Activated CD8-positive, alpha-beta memory T cell treated with anti-CD3 and anti-CD28 coated beads for 36 hours (primary cell): Measurements from ENCODE around the gene DCAF7. TPM values are rescaled to one million over a fixed set of nuclear protein-coding genes. Genes with fewer than 3 reads are reported as not detected.

Source experiments
- CTCF ChIA-PET: fragments of 350-600 bp; sonication (Branson Sonifier 250); formaldehyde crosslinking; loops from one replicate; lab custom pipeline; 2021; ENCODE audit warnings: antibody characterized with exemption; lab: Charles Lee
- POLR2A ChIA-PET: fragments of 350-600 bp; sonication (Branson Sonifier 250); formaldehyde crosslinking; loops from one replicate; lab custom pipeline; 2021; ENCODE audit warnings: antibody characterized with exemption; lab: Charles Lee
- total RNA-seq, 2 experiments: library from RNA; stranded (reverse); gene quantifications; one replicate each; pipeline ENCODE4 v1.2.3, GENCODE V29; 2021

Gene DCAF7
- total RNA-seq, 2 experiments from 2014 or later, result 100 to 103 TPM

DNA sequence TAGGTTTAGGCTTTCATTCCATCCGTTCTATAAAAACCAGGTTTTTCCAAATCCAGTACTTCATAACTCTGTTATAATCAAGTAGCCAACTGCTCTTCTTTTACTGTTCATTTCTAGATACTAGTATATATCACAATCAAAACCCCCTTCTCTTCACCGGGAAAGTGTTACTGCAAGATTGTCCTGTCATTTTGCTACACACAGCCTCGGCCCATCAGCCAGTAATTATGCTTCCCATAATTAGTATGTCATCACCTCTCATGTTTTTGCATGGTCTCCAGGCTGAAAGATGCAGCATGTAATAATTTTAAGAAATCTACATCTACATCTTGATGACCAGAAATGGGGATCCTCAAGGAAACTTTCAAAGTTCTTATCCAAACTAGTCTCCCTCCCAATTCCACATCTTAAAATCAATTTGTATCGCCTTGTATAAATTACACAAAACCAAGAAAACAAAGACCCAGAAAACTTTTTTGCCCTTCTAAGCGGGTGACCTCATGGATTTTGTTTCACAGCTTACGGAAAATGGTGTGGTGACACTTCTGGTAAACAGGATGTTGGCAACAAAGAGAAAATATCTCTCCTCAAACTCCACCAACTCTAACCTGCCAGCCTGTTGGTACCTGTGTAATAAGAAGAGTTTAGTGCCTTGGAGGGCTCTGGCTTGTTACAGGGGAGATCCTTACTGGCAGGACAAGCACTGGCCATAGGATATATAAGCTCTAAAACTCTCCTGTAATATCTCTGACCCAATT, 59.7 kb downstream of the DCAF7 start:
- POLR2A ChIA-PET, result interaction anchor here (0.5 to 1.7 kb wide), 2 partner anchors 9 to 609 kb away, joined by 3 to 6 read pairs; partner anchors contain the start of gene TACO1
- CTCF ChIA-PET, result interaction anchor here (0.8 to 5.6 kb wide), 8 partner anchors 9 to 184 kb away, joined by 3 to 76 read pairs (median 4); partner anchors contain the start of genes ACE, MAP3K3 and TACO1

DNA sequence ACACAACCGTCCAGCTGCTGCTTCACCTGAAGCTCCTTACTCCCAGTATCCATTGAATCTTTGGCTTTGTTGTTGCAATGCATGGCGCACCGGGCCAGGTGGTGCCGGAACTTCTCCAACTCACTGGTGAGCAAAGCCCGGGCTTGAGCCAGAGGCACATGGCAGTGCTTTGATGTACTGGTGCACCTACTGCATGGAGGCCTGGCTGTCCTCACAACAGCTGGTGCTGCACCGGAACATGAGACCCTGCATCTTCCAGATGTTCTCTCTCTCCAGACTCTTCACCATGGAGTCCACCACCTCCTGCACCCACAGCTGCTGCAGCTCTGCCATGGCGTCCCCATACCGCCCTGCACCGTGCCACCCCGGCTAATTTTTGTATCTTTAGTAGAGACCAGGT, 60.6 kb downstream of the DCAF7 start:
- ChIA-PET POLR2A (interaction anchor here (0.5 to 0.6 kb wide), 2 partner anchors 166 to 610 kb away, joined by 3 to 8 read pairs; no protein-coding TSS in a partner anchor), CTCF (interaction anchor here (0.6 to 5.6 kb wide), 10 partner anchors 10 to 782 kb away, joined by 3 to 76 read pairs (median 4); partner anchors contain the start of genes ACE, MAP3K3 and TACO1)

DNA sequence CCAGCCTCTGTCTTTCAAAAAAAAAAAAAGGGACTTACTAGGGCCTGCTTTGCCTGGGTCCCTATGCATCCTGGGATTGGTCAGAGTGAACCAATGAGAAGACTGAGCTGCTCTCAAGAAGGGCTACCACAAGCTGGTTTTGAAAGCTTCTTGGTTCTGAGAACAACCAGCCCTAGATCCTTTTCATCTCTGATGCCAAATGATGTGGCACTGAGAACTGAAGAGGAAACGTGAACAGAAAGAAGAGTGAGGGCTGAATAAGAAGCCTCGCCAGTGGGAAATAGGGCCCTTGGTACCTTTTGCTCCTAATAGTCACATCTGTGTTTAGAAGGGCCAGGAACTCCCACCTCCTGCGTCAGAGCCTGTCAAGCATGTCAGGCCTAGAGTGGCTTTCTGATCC, 61.1 kb downstream of the DCAF7 start:
- ChIA-PET CTCF (interaction anchor here (0.6 to 5.6 kb wide), 21 partner anchors 10 to 1342 kb away, joined by 3 to 76 read pairs (median 4); partner anchors contain the start of genes ACE, MAP3K3 and TACO1), POLR2A (interaction anchor here (0.6 to 1.0 kb wide), 5 partner anchors 10 to 186 kb away, joined by 3 to 8 read pairs (median 3); partner anchors contain the start of gene MAP3K3)

DNA sequence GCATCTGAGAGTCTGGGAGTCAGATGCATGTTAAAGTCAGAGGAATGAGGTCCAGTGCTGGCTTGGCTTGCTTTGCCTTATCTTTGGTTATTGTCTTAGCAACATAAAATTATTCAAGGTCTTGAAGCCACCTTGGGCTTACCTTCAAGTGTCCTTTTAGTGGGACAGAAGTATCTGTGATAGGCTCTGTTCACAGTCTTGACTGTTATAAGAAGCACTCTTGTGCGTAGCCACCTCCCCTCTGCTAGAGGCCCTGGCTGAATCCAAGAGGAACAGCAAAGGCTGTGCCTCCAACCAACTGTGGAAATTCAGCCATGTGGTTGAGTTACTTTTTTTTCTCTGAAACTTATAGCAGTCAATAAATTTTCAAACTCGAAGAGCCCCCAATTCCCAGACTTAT, 63.4 kb downstream of the DCAF7 start:
- ChIA-PET CTCF (interaction anchor here (1.7 to 5.6 kb wide), 2 partner anchors 99 to 188 kb away, joined by 3 to 76 read pairs; no protein-coding TSS in a partner anchor), POLR2A (no interaction called here)

DNA sequence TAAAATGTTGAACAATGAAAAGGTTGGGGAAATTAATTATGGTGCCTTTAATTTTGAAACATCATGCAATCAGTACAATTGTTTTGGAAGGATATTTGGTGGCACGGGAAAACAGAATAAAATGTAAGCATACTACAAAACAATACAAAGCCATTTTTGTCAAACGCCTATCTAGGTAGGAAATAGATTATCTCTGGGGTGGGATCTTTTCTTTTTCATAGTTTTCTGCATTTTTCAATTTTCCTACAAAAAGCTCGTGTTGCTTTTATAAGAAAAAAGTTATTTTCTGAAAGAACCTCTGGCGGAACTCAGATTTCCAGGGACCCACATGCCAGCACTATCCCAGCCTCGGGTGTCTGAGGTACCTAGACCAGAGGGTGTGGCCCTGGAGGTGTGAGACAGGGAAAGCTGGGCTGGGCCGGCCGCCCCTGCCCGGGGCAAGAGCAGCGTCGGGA, 71.0 kb downstream of the DCAF7 start:
- POLR2A ChIA-PET, result interaction anchor here (0.6 to 2.0 kb wide), 5 partner anchors 10 to 186 kb away, joined by 3 to 15 read pairs (median 4); partner anchors contain the start of genes CCDC47, DDX42 and LIMD2
- CTCF ChIA-PET, result interaction anchor here (1.0 to 2.4 kb wide), 5 partner anchors 9 to 195 kb away, joined by 3 to 18 read pairs (median 5); no protein-coding TSS in a partner anchor

DNA sequence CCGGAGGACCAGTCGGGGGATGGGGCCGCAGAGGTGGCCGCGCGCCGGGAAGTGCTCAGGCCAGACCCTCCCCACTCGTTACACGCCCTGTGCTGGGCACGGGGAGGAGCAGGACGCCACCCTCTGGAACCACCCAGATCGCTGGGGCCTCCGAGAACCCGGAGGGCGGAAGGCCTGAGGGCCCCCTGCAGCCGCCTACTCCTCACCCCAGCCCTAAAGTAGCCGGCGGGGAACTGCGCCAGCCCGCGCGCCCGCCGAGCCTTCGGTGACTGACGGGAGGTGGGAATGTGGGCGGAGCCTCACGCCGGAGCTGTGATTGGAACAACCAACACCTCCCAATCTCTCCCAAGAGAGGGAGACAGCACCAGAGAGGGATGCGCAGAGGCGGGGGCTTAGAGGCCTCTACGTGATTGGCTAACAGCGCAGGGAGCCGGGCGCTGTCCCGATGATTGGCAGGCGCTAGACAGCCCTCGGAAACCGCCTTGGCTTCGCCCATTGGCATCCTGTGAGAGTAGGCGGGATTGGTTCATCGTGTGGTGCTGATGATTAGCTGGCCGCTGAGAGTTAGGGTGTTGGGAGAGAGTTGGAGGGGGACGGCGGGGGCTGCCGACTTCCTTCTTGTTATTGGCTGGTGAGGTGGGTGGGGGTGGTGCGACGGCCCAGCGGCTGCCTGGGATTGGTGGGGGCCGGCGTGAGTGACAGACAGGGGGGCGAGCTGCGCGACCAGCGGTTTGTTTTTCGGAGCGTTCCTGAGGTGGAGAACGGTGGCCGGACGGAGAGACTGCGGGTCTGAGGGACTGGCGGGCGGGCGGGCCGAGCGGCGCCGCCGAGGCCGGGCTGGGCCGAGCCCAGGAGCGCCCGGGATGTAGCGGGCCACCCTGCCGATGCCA, 71.7 kb downstream of the DCAF7 start, which contains the start of gene MAP3K3:
MAP3K3 (plus strand) TSS at position 734 of the 890 bp plus-strand sequence. CDS start 343 bp downstream, outside the sequence.
- POLR2A ChIA-PET, result interaction anchor here (0.6 to 2.0 kb wide), 5 partner anchors 10 to 175 kb away, joined by 3 to 15 read pairs (median 4); partner anchors contain the start of genes CCDC47, DDX42 and LIMD2

DNA sequence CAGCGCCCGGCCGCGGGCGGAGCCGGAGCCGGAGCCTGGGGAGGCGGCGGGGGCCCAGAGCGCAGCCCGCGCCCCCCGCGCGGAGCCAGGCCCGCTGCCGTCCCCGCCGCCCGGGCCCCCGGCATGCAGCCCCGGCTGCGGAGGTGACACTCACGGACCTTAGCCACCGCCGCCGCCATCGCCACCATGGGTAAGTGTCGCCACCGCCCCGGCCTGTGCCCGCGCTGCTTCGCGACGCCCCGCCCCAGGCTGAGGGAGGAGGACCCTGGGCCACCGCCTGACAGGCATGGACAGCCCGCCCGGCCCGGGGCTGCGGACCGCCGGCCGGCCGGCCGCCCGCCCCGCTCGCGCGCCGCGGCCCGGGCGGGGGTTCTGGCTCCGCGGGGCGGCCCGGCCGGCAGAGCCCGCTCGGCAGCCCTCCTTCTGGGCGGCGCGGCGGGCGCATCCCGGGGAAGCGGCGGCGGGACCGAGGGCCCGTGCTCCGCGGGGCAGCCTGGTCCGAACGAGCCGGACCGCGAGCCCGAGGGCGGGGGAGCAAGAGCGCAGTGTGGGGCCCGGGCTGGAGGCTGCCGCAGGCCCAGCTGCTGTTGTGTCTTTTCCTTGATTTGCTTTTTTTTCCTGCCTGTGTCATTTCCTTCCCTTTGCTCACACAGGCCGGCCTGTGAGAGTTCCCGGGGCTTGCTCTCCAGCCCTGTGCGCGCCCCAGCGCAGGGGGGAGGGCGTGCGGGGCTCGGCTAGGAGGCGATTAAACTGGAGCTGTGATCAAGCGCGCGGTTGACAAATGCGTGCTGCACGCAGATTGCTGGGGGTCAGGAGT, 72.5 kb downstream of the DCAF7 start:
- POLR2A ChIA-PET, result interaction anchor here (0.6 to 2.0 kb wide), 4 partner anchors 74 to 151 kb away, joined by 3 to 15 read pairs (median 4); partner anchors contain the start of genes CCDC47, DDX42 and LIMD2
- CTCF ChIA-PET, result interaction anchor here (0.6 to 2.4 kb wide), 5 partner anchors 11 to 977 kb away, joined by 3 to 18 read pairs (median 4); no protein-coding TSS in a partner anchor

More for the DNA sequence above, 71.7 kb downstream of the DCAF7 start, which contains the start of gene MAP3K3:
- CTCF ChIA-PET, result interaction anchor here (0.6 to 2.4 kb wide), 8 partner anchors 10 to 778 kb away, joined by 3 to 18 read pairs (median 4); no protein-coding TSS in a partner anchor

DNA sequence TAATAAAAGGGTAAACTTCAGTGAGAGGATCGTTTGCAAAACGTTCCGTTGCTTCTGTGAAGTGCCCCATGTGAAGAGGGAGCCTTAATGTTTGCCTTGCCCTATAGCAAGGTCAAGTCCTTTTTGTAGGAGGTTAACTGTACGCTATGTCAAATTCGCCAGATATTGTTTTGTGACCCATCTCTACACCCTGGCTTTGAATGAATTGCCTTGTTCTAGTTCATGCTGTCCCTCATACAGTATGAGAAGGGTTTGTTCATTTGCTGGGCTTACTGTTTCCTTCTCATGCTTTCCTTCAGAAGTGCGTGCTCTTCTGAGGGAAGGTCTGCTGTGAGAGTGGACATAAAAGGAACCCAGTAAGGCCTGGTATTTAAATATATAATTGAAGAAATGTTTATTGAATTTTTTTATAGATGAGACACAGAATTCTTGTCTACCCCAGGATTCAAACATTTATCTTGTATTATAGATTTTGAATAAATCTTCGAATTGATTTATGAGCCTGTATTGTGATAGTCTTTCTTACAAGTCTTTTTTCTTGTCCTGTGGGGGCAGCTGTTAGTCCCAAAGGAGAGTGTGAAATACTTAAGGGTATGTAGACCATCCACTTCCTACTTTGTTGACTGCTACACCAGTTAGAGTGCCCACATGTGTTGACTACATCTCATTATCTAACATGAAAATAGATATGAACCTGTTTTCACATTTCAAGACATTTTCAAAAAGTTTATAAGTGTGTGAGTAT, 73.7 kb downstream of the DCAF7 start:
- POLR2A ChIA-PET, result interaction anchor here (0.6 kb wide), 1 partner anchor 83 kb away, joined by 4 read pairs; no protein-coding TSS in a partner anchor
- CTCF ChIA-PET, result interaction anchor here (0.6 to 4.1 kb wide), 3 partner anchors 198 to 978 kb away, joined by 4 to 13 read pairs (median 8); no protein-coding TSS in a partner anchor

DNA sequence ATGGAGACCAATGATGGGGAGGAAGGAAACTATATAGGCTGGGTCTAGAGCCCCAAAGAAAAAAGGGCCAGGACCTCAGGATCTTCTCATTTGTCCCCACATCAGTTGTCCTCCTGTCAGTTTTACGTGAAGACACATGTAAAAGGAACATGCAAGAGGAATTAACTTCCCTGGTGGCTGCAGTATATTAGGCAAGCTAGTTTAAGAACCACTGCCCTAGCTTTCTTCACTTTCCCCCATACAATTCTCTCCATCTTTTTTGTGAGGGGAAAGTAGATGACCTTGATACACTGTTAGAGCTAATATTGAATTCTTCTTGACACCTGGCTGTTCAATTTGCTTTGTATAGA, 74.2 kb downstream of the DCAF7 start:
- ChIA-PET POLR2A (no interaction called here), CTCF (interaction anchor here (4.1 kb wide), 1 partner anchor 199 kb away, joined by 13 read pairs; no protein-coding TSS in a partner anchor)

DNA sequence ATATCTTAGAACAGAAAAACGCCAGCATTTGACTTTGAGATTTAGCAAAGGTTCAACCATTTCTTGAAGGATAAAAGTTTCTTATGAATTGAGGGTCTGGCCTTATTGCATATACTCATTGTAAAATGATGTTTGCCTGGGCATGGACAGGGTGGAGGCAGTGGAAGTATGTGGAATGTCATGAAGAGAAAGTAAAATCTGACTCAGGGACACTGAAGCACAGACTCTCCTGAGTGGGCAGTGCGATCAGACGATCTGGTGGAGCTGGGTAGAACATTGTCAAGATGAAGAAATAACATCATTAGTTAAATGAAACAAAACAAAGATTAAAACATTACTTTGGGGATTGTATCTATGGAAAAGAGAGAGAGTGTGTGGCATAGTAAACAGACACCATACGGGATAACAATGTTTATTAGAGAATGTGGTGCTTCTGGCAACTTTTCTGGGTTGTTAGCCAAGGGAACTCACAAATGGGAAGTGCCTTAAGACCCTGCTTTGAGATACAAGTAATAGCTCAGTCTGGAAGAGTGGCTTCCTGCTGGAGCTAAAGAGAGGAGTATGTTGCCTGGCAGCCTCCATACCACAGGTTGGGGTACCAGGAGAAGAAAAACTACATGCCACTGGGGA, 76.4 kb downstream of the DCAF7 start:
- POLR2A ChIA-PET, result interaction anchor here (0.6 kb wide), 1 partner anchor 89 kb away, joined by 5 read pairs; no protein-coding TSS in a partner anchor
- CTCF ChIA-PET, result interaction anchor here (1.0 to 4.1 kb wide), 3 partner anchors 15 to 201 kb away, joined by 3 to 13 read pairs (median 8); no protein-coding TSS in a partner anchor

DNA sequence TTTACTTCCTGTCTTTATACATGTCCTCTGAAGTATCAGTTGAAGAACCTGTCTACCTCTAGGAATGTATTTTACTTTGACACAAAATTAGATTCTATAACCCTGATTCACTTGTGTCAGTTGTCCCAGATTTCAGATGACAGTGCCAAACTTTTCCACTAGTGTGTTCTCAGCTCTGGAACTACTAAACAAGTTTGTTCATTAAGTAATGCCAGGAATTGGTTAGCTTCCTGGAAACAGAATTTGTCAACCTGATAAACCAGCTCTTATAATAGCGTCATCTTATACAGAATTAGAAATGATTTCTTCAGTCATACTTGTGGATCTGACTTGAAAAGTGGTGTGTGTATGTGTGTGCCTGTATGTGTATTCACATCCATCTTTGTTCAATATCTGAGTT, 79.3 kb downstream of the DCAF7 start:
- POLR2A ChIA-PET, result interaction anchor here (1.1 kb wide), 1 partner anchor 52 kb away, joined by 3 read pairs; no protein-coding TSS in a partner anchor
- CTCF ChIA-PET, result interaction anchor here (1.0 to 1.4 kb wide), 2 partner anchors 18 to 81 kb away, joined by 3 read pairs; no protein-coding TSS in a partner anchor

DNA sequence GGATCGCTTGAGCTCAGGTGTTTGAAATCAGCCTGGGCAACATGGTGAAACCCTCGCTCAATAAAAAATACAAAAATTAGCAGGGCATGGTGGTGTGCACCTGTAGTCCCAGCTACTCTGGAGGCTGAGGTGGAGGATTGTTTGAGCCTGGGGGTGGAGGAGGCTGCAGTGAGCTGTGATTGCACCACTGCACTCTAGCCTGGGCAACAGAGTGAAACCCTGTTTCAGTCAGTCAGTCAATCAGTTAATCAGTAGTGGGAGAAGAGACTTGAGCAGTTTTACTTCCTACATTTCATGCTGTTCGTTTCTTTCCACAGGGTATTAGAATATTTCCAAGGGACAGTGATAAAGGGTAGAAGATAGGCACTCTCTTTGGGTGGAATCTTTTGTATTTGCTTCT, 80.8 kb downstream of the DCAF7 start:
- POLR2A ChIA-PET, result no interaction called here
- CTCF ChIA-PET, result interaction anchor here (1.4 kb wide), 1 partner anchor 80 kb away, joined by 3 read pairs; no protein-coding TSS in a partner anchor

DNA sequence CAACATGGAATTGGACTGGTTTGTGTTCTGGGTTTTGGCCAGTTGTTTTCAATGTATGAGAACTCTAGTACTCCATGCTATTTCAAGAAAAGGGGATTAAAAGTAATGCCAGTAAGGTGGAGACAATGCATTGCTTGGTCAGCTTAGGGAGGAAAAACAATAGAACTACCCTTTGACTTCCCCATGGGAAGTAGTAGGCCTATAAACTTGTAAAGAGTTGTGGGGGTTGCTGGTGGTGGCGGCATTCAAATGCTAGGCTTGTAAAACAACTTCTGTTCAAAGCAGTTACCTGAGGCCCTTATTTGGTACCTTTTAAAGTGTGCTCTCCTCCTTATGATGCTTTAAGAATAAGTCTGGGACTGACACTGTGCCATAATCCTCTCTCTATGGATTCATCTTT, 81.3 kb downstream of the DCAF7 start:
- POLR2A ChIA-PET, result no interaction called here

DNA sequence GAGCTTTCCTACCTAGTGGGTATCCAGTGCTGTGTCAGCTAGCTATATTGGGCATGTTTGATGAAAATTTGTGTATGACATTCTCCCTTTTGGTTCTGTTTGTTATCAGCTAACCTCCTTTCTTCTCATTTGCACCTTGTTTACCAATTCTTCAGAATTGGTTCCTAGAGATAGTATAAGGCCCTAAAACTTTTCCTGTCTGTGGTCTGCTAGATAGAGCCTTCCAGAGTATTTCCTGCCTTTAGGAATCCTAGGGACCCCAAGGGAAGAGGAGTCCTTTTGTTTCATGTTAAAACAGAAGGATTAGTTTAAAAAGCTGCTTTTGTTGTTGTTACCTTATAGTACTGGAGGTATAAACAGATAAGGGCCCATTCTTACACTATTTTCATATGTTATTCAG, 83.5 kb downstream of the DCAF7 start:
- ChIA-PET POLR2A (interaction anchor here (1.0 kb wide), 1 partner anchor 81 kb away, joined by 4 read pairs; no protein-coding TSS in a partner anchor), CTCF (interaction anchor here (0.7 kb wide), 1 partner anchor 64 kb away, joined by 4 read pairs; no protein-coding TSS in a partner anchor)

More for the DNA sequence above, 81.3 kb downstream of the DCAF7 start:
- CTCF ChIA-PET, result no interaction called here

DNA sequence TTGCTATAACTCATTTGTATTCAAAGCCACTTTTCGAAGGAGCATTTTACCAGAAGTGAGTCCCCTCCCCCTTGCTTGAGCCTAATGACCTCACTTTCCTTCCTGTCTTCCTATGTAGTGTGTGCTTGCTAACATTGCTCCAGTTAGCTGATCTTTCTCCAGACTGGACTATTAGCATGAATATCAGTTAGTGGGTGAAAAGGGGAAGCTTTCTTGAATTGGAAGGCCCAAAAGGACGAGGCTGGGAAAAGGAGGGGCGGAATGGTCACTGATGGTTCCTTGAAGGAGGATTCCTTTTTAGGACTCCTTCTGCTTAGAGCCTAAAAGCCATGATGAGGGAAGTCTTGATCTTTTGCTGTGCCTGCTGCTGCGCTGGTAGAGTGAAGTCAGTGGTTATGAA, 83.9 kb downstream of the DCAF7 start:
- ChIA-PET CTCF (no interaction called here), POLR2A (no interaction called here)

DNA sequence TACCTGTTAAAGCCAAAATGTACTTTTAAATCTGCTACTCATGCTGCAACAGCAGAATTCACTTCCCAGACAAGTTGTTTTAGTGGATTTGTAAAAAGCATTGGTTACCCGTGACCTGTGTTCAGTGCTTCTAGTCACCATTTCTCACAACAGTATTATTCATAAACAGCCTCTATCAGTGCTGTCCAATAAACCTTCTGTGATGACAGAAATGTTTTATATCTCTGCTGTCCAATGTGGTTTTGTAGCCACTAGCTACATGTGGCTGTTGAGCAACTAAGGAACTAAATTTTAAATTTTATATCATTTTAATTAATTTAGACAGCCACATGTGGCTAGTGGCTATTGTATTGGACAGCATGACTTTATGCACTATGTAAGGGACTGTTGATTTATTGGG, 84.5 kb downstream of the DCAF7 start:
- CTCF ChIA-PET, result interaction anchor here (1.0 kb wide), 1 partner anchor 75 kb away, joined by 3 read pairs; no protein-coding TSS in a partner anchor
- POLR2A ChIA-PET, result no interaction called here
